Nephron (organoid): Measurements from ENCODE around the gene IGF2.
"Not testable (repeated sequence)": the region's sequence is repeated elsewhere in the genome, so short reads cannot be mapped to it uniquely, and the experiment has no call there.

ENCODE experiments used
- H3K27ac Mint-ChIP-seq, 3 experiments: 2 replicates each; pipeline ENCODE4 v1.8.0; 2020; ENCODE audit warnings: mixed read lengths in 3 of 3, mild to moderate bottlenecking in 2 of 3, moderate library complexity in 1 of 3
- H3K27me3 Mint-ChIP-seq: 2 replicates; pipeline ENCODE4 v1.8.0; 2021; ENCODE audit warnings: low read depth, mild to moderate bottlenecking, moderate library complexity, mixed read lengths
- H3K36me3 Mint-ChIP-seq: 2 replicates; pipeline ENCODE4 v1.8.0; 2020; ENCODE audit warnings: low read depth, mixed read lengths
- H3K4me1 Mint-ChIP-seq: 2 replicates; pipeline ENCODE4 v1.8.0; 2020; ENCODE audit warnings: mixed read lengths
- H3K4me3 Mint-ChIP-seq, 3 experiments: 2 replicates each; pipeline ENCODE4 v1.8.0; 2020; ENCODE audit warnings: mild to moderate bottlenecking in 3 of 3, mixed read lengths in 3 of 3, moderate library complexity in 2 of 3
- H3K9me3 Mint-ChIP-seq: 2 replicates; pipeline ENCODE4 v1.8.0; 2020; ENCODE audit warnings: mixed read lengths
- TF ChIP-seq, protein P1 (sequence below), 3 experiments: fragments of 200-600 bp; sonication (generic); IDR thresholded peaks; one replicate each; pipeline ENCODE4 v1.5.0; 2021; ENCODE audit warnings: antibody characterized with exemption in 3 of 3; ENCODE audit not compliant: unreplicated experiment in 3 of 3

Gene IGF2

DNA sequence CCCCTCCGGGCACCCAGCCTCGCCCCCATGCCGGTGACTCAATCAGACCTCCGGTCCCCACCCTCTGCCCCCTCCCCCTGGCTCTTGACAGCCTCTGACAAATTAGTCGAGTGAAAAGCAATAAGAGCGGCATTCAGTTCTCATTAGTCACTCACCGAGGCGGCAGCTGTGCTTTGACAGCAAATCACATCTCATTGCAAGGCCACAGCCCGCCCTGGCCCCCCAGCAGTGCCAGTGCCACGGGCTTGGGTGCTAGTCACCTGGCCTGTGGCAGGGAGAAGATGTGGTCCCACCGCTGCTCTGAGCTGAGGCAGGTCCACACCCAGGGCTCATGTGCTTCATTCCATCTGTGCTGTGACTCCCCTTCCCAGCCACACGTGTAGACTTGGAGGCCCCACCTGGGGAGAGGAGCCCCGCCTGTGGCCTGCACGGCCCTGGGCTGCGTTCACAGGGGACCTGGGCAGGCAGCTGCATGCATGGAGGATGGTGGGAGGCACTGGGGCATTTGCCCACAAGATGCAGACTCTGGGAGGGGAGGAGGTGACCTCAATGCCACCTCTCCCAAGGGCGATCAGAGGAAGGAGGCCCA lies 39.8 kb upstream of the IGF2 start:
- TF ChIP-seq, protein P1, sequence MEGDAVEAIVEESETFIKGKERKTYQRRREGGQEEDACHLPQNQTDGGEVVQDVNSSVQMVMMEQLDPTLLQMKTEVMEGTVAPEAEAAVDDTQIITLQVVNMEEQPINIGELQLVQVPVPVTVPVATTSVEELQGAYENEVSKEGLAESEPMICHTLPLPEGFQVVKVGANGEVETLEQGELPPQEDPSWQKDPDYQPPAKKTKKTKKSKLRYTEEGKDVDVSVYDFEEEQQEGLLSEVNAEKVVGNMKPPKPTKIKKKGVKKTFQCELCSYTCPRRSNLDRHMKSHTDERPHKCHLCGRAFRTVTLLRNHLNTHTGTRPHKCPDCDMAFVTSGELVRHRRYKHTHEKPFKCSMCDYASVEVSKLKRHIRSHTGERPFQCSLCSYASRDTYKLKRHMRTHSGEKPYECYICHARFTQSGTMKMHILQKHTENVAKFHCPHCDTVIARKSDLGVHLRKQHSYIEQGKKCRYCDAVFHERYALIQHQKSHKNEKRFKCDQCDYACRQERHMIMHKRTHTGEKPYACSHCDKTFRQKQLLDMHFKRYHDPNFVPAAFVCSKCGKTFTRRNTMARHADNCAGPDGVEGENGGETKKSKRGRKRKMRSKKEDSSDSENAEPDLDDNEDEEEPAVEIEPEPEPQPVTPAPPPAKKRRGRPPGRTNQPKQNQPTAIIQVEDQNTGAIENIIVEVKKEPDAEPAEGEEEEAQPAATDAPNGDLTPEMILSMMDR (IDR thresholded peaks at IDR 0.05; ENCODE audit: unreplicated experiment in 3 of 3), result no peak
- Mint-ChIP-seq H3K9me3 (no peaks in the 10 kb centered on the region), H3K36me3 (no peaks in the 10 kb centered on the region), H3K4me3 (no peak overlapping the region), H3K27me3 (peaks cover 5% of the 10 kb centered on the region), H3K4me1 (peaks cover 9% of the 10 kb centered on the region), H3K27ac (peak overlapping the region in 2 of 3 experiments; percentile 24 to 61)

DNA sequence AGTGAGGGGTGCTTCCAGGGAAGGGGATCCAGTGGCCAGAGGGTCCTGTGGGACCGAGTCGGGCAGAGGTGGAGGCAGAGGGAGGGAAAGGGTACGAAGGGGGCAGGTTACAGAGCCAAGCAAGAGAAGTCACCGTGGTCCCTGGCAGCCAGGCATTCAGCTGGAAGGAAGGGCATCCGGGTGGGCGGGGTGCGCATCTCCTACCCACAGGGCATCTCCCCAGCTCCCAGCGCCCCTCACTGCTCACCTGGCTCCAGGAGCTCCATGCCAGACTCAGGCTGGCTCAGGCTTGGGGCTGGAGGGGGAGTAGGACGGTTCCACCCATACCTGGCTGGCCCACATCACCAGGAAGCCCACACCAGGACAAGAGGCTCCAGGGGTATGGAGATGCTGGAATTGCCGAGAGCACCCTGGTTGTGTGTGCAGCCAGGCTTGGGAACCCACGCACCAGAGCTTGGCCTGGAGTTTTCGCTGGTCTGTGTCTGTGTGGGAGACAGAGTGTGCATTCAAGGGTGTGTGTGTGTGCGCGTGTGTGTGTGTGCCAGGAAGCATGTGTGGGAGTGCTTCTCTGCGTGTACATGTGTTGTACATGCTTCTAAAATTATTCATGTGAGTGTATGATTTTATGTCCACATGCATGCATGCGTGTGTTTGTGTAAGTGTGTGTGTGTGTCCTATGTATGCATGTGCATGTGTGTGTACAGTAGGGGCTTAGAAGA lies 39.0 kb upstream of the IGF2 start:
- H3K4me1 Mint-ChIP-seq, H3K36me3 Mint-ChIP-seq, H3K27me3 Mint-ChIP-seq, H3K9me3 Mint-ChIP-seq: not testable (repeated sequence)
- Mint-ChIP-seq H3K4me3 (peak overlapping the region in 1 of 3 experiments; percentile 16), H3K27ac (peak overlapping the region; percentile 24 to 87 (median 61))

DNA sequence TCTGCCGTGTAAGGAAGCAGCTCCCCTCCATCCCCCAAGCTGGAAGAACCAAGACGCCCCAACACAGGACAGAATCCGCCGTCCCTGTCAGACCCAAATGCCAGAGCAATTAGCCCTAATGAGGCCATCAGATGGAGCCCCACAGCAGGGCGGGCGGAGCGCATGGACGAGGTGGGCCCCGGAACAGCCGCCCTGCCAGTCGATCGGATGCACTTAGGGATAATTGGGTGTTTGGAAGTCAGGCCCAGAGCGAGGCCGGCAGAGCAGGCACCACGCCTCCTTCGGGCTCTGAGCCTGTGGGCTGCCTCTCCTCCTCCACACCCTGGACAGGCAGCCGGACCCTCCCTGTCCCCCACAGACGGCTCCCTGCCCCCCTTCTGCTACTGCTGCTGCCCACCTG lies 37.9 kb upstream of the IGF2 start:
- Mint-ChIP-seq H3K27ac (peak overlapping the region in 1 of 3 experiments; percentile 44), H3K9me3 (no peaks in the 10 kb centered on the region), H3K36me3 (no peaks in the 10 kb centered on the region), H3K27me3 (peaks cover 9% of the 10 kb centered on the region), H3K4me3 (no peak overlapping the region), H3K4me1 (peaks cover 9% of the 10 kb centered on the region)
- TF ChIP-seq, protein P1 (IDR thresholded peaks at IDR 0.05; ENCODE audit: unreplicated experiment in 3 of 3), result no peak

DNA sequence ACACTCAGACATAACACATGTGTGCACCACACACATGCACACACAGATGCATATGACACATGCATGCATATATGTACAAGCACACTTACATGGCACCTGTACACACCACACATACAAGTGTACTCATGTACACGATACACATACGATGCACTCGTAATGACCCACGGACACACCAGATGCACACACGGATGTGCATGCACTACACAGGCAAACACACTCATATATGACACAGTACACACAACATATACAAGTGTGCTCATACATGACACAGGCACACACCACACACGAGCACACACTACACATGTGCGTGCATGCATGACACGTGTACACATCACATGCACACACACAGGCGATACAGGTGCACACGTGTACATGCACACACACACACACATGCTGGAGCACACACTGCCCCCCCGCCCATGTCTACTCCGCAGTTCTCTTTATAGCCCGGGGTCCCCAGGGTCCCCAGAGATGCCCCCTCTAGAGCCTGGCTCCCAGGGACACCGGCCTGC lies 37.3 kb upstream of the IGF2 start:
- Mint-ChIP-seq H3K9me3 (no peaks in the 10 kb centered on the region), H3K27ac (peak overlapping the region; percentile 33 to 72 (median 37)), H3K27me3 (peaks cover 9% of the 10 kb centered on the region), H3K36me3 (no peaks in the 10 kb centered on the region), H3K4me3 (no peak overlapping the region), H3K4me1 (peaks cover 9% of the 10 kb centered on the region)
- TF ChIP-seq, protein P1 (IDR thresholded peaks at IDR 0.05; ENCODE audit: unreplicated experiment in 3 of 3), result no peak

DNA sequence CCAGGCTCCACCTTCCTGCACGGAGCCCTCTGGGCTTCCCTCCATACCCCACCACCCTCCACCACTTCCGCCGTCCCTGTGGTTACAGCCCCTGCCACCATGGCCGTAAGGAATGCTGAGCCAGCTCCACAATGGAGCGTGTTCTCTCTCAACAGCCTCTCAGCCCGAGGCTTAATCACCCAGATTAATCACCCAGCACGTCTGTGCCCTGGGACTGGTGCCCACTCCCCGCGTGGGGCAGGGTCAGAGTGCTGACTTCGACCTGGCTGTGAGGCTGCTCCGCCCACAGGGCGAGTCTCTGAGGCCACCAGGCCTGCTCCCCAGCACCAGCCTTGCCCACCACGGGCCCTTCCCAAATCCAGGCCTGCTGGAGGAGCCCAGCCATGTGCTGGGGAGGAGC lies 36.5 kb upstream of the IGF2 start:
- peaks cover 9% of the 10 kb centered on the region for H3K4me1 Mint-ChIP-seq
- no peak overlapping the region for H3K27ac Mint-ChIP-seq
- TF ChIP-seq, protein P1 (IDR thresholded peaks at IDR 0.05; ENCODE audit: unreplicated experiment in 3 of 3), result no peak
- H3K27me3 Mint-ChIP-seq, result peaks cover 9% of the 10 kb centered on the region
- H3K9me3 Mint-ChIP-seq, result no peaks in the 10 kb centered on the region
- no peak overlapping the region for H3K4me3 Mint-ChIP-seq
- H3K36me3 Mint-ChIP-seq, result no peaks in the 10 kb centered on the region

DNA sequence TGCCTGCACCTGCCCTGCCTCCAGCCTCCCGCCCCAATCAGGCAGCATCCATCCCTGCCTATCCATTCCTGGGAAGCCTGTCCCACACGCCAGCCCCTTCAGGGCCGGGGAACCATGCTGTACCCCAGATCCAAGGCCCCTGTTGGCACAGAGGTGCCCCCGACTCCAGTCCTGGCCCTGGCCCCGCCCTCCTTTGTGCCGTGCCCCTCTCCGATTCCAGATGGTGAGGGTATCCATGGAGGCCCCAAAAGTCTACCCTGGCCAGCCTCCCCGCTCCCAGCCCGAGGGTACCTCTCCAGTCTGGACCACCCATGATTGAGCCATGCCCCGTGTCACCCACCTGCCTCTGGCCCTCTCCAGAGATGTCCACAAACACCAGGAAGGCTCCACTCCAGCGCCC lies 35.2 kb upstream of the IGF2 start:
- H3K36me3 Mint-ChIP-seq, result no peaks in the 10 kb centered on the region
- no peak overlapping the region for H3K4me3 Mint-ChIP-seq
- TF ChIP-seq, protein P1 (IDR thresholded peaks at IDR 0.05; ENCODE audit: unreplicated experiment in 3 of 3), result no peak
- no peak overlapping the region for H3K27ac Mint-ChIP-seq
- peaks cover 9% of the 10 kb centered on the region for H3K4me1 Mint-ChIP-seq
- H3K27me3 Mint-ChIP-seq, result peaks cover 9% of the 10 kb centered on the region
- no peaks in the 10 kb centered on the region for H3K9me3 Mint-ChIP-seq
